HG03439 (cell line): ENCODE data around the gene LHFPL3.
"Not testable (repeated sequence)": the region's sequence is repeated elsewhere in the genome, so short reads cannot be mapped to it uniquely, and the experiment has no call there.

Experiments
- ATAC-seq: cut with Tn5 transposase; IDR thresholded peaks from one replicate; pipeline ENCODE4 v1.9.1; 2021; ENCODE audit warnings: mild to moderate bottlenecking, moderate library complexity; ENCODE audit not compliant: unreplicated experiment

Gene LHFPL3

GRCh38 chr7:104572554-104572953, 244.2 kb downstream of the LHFPL3 start:
- ATAC-seq = no peak

GRCh38 chr7:104584620-104585019, 256.2 kb downstream of the LHFPL3 start:
- ATAC-seq = no peak

DNA sequence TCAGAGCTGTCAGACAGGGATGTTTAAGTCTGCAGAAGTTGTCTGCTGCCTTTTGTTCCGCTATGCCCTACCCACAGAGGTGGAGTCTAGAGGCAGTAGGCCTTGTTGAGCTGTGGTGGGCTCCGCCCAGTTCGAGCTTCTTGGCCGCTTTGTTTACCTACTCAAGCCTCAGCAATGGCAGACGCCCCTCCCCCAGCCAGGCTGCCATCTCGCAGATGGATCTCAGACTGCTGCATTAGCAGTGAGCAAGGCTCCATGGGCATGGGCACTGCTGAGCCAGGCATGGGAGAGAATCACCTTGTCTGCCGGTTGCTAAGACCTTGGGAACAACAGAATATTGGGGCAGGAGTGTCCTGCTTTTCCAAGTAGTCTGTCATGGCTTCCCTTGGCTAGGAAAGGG, 267.2 kb downstream of the LHFPL3 start:
- ATAC-seq = not testable (repeated sequence)

- no peak for ATAC-seq
Observed at GRCh38 chr7:104603957-104604356, 275.6 kb downstream of the LHFPL3 start.

DNA sequence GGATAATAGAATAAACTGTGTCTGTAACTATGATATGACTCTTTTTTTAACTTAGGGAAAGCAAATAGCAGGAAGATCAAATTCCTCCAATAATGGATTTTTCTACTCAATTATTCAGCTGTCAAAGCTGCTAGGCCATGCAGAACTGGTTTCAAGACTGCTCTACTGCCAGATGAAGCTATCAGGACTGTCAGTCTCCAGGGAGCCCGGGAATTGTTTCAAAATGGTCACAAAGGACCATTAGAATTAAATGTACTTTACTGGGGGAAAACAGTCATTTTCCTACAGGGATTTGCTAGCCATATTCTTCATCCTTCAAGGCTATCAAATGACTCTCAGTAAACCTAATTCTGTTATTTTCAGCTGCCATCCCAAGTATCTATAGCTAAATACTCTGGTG, 276.3 kb downstream of the LHFPL3 start:
- ATAC-seq = no peak

GRCh38 chr7:104621321-104621720, 292.9 kb downstream of the LHFPL3 start:
- ATAC-seq = no peak

GRCh38 chr7:104625956-104626355, 297.6 kb downstream of the LHFPL3 start:
- ATAC-seq = no peak

DNA sequence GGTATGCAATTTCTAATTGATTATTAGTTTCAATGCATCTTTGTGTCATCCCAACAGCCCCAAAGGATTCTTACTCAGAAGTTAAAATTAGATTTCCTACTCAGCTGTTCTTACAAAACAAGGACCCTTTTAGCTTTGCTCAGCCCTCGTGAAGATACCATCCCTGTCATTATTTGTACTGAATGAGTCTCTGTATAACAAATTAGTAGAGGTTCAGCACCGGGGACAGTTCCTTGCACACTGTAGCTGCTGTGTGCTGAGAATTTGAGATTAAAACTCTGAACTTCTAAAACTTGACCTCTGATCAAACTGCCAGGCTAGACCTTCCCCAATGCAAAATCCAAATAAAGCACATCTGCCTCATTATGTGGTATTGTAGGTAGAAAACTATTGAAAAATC, 299.1 kb downstream of the LHFPL3 start:
- no peak for ATAC-seq

GRCh38 chr7:104628017-104628416, 299.6 kb downstream of the LHFPL3 start:
- no peak for ATAC-seq

- ATAC-seq = no peak
Observed at GRCh38 chr7:104629408-104629807, 301.0 kb downstream of the LHFPL3 start.

DNA sequence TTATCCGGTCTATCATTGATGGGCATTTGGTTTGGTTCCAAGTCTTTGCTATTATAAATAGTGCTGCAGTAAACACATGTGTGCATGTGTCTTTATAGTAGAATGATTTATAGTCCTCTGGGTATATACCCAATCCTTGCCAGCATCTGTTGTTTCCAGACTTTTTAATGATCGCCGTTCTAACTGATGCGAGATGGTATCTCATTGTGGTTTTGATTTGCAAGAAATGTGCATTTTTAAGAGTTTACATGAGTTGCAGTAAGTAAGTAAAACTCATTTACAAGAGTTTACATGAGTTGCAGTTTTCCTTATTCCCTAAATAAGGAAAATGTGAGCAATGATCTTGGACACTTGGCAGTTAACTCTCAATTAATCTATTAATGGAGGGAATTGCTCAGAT, 312.1 kb downstream of the LHFPL3 start:
- no peak for ATAC-seq

DNA sequence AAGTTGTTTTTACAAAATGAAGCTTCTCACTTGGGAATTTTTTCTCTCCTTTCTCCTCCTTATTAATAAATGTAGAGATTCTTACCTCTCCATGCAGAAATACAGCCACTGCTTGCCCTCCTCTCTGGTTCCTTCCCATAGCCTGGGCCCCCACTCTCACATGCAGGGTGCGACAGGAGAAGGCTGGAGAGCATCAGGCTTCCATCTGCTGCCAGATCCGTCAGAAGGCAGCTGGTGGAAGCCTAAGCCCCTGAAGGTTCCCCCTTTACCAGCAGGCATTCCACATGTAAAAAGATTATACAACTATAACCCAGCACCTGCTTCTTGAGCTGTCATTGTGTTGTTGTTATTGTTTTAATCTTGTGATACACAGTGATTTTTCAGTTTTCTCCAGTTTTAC, 314.2 kb downstream of the LHFPL3 start:
- ATAC-seq = no peak

- ATAC-seq = no peak
Observed at GRCh38 chr7:104643587-104644217, 315.3 kb downstream of the LHFPL3 start.

DNA sequence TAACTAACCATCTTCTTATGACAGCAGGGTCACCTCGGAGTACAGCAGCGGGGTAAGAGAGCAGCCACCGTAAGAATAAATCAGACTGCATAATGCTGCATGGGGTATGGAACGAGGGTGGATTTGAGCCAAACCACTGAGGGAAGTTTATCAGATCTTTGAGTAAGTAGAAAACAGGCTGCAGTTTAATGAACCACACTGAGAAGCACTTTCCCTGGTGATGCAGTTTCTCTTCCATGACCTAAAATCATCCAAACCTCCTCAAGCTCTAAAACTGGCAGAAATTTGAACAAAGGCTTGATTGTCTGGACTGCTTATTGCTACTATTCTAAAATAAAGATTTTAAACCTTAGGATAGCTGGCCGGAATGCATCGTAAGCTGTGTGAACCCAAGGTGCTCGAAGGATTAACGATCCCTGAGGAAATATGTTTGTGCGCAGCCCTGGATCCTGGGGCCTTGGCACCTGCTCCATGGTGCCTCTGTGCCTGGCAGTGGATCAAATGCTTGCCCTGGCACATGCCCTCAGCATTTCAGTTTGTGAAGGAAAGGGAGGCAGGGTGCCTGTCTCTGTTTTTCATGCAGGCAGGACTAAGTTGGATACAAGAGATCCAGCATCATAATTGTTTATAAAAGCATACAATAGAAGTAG, 322.7 kb downstream of the LHFPL3 start:
- no peak for ATAC-seq

DNA sequence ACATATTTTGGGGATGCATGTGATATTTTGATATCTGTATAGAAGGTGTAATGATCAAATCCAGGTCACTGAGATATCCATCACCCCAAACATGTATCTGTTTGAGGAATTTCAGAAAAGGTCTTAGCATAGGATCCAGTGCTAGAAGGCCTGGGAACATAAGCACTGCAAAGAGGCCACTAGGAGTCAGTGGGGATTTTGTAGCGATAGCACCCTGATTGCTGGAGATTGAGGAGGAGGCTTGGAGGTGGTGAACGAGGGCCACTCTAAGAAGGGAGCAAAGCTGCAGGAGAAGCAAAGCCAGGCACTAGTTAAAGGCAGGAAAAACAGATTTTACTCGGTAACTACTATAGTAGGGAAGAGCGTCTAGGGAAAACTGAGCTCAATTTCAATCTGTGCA, 324.0 kb downstream of the LHFPL3 start:
- ATAC-seq = no peak

- ATAC-seq = no peak
Observed at GRCh38 chr7:104652865-104653264, 324.5 kb downstream of the LHFPL3 start.

- no peak for ATAC-seq
Observed at GRCh38 chr7:104653825-104654401, 325.5 kb downstream of the LHFPL3 start.

DNA sequence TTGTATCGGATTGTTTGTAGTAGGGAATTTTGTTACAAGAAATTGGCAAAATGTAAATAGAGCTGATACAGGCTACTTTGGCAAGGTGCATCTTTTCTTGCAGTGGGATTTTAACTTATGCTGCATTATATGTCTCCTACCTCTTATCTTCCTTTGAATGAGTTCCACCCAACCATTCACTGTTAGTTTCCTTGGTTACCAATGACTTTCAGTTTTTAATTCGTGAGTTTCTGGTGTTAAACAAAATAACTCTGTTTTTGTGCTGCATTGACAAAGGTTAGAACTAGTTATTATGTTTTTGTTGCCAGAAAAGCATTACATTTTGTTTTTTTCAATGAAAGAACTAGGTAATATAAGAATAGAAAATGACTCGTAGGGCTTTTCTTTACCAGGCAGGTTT, 327.2 kb downstream of the LHFPL3 start:
- no peak for ATAC-seq

DNA sequence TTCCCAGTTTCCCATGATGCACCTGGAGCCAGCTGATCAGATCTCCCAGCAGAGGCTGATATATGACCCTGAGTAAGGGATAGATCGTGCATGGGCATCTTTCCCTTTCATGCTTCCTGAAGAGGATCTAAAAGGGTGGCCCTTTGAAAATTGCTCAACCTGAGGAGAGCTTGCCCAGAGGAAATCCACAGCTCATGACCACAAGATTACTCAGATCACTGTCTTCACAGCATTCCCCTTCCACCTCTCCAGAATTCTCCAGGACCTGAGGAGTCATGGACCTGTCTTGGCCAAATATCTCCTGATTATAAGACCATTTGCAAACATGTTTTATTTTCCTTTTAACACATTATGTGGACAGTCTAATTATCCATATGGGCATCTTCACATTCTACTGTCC, 328.1 kb downstream of the LHFPL3 start:
- no peak for ATAC-seq

DNA sequence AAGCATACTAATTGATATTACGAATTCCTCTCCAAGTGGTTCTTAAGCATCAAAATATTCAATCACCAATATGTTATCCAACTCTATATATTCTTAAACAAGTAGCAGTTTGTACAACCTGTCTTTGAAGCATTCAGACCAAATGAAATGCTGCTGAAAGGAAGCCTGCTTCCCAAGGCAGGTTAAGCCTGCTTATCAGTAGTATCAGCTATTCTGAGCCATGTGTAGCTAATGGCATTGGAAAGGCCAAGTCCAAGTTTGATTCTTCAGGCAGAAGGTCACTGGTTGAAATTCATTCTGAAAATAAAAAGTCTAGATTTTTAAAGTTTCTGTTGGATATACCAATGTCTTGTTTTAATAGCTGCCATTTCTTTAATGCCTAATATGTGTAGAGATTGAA, 328.7 kb downstream of the LHFPL3 start:
- ATAC-seq = no peak

DNA sequence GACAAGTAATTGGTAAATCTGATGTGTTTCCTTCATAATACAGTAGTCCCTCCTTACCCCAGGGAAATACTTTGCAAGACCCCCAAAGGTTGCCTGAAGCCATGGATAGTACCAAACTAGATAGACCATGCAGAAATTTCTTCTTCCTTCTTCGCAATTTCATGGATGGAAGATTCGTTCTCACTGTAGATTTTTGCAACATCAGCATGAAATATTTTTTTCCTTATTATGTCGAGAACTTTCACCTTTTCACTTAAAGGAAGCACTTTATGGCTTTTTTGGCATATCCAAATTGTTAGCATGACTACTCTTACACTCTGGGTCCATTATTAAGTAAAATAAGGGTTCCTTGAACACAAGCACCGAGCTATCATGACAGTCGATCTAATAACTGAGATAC, 333.2 kb downstream of the LHFPL3 start:
- ATAC-seq = no peak

- ATAC-seq = no peak
Observed at GRCh38 chr7:104664648-104665047, 336.2 kb downstream of the LHFPL3 start.

- no peak for ATAC-seq
Observed at GRCh38 chr7:104677587-104677986, 349.2 kb downstream of the LHFPL3 start.
